ENCODE results near the gene CRADD.

The CRADD gene

GRCh38 chr12:93793983-93794382 lies 116.8 kb downstream of the CRADD start:
- no peak overlapping the region for H3K4me2 ChIP-seq (ENCODE audit: insufficient read depth, low read length)
- DNase-seq, result no peak
- no peak for ATAC-seq (ENCODE audit: insufficient read depth, low read depth)
- H3K79me2 ChIP-seq (ENCODE audit: insufficient read depth, low read length), result no peaks in the 10 kb centered on the region
- no peaks in the 10 kb centered on the region for H3K36me3 ChIP-seq (ENCODE audit: insufficient read depth, low read length)
- peaks cover 24% of the 10 kb centered on the region for H3K4me1 ChIP-seq (ENCODE audit: insufficient read depth, low read length)
- H3K9ac ChIP-seq (ENCODE audit: low read depth, low read length), result no peak overlapping the region
- H3K27ac ChIP-seq (ENCODE audit: low read length), result no peak overlapping the region
- H4K20me1 ChIP-seq (ENCODE audit: insufficient read depth, low read length), result no peaks in the 10 kb centered on the region
- TF ChIP-seq CTCF (IDR thresholded peaks at IDR 0.05; ENCODE audit: borderline replicate concordance, extremely low read depth, low read length, poor library complexity, severe bottlenecking) (no peak), EZH2 (IDR thresholded peaks at IDR 0.05; ENCODE audit: borderline replicate concordance, low read depth, low read length, severe bottlenecking) (no peak)
- H3K9me3 ChIP-seq (ENCODE audit: insufficient read depth, low read length, severe bottlenecking), result no peaks in the 10 kb centered on the region
- H2AFZ ChIP-seq (ENCODE audit: low read depth, low read length), result no peak overlapping the region
- no peaks in the 10 kb centered on the region for H3K27me3 ChIP-seq (ENCODE audit: insufficient read depth, low read length, poor library complexity)
- H3K4me3 ChIP-seq (ENCODE audit: low read depth in 1 of 2, low read length in 2 of 2), result no peak overlapping the region

- Histone ChIP-seq H3K9ac (ENCODE audit: low read depth, low read length) (no peak overlapping the region), H3K79me2 (ENCODE audit: insufficient read depth, low read length) (no peaks in the 10 kb centered on the region), H3K27me3 (ENCODE audit: insufficient read depth, low read length, poor library complexity) (no peaks in the 10 kb centered on the region), H3K4me3 (ENCODE audit: low read depth in 1 of 2, low read length in 2 of 2) (no peak overlapping the region), H3K36me3 (ENCODE audit: insufficient read depth, low read length) (no peaks in the 10 kb centered on the region), H2AFZ (ENCODE audit: low read depth, low read length) (no peak overlapping the region), H3K9me3 (ENCODE audit: insufficient read depth, low read length, severe bottlenecking) (no peaks in the 10 kb centered on the region), H4K20me1 (ENCODE audit: insufficient read depth, low read length) (no peaks in the 10 kb centered on the region), H3K4me1 (ENCODE audit: insufficient read depth, low read length) (peaks cover 16% of the 10 kb centered on the region), H3K27ac (ENCODE audit: low read length) (no peak overlapping the region), H3K4me2 (ENCODE audit: insufficient read depth, low read length) (no peak overlapping the region)
- TF ChIP-seq EZH2 (IDR thresholded peaks at IDR 0.05; ENCODE audit: borderline replicate concordance, low read depth, low read length, severe bottlenecking) (no peak), CTCF (IDR thresholded peaks at IDR 0.05; ENCODE audit: borderline replicate concordance, extremely low read depth, low read length, poor library complexity, severe bottlenecking) (no peak)
- ATAC-seq (ENCODE audit: insufficient read depth, low read depth) (no peak), DNase-seq (no peak)
These were observed 117.6 kb downstream of the CRADD start for GRCh38 chr12:93794738-93795137.

GRCh38 chr12:93795352-93795751 lies 118.2 kb downstream of the CRADD start:
- no peak for ATAC-seq (ENCODE audit: insufficient read depth, low read depth)
- no peaks in the 10 kb centered on the region for H3K36me3 ChIP-seq (ENCODE audit: insufficient read depth, low read length)
- H4K20me1 ChIP-seq (ENCODE audit: insufficient read depth, low read length), result no peaks in the 10 kb centered on the region

More at GRCh38 chr12:93795352-93795751, 118.2 kb downstream of the CRADD start:
- no peak for DNase-seq
- Histone ChIP-seq H3K4me1 (ENCODE audit: insufficient read depth, low read length) (peaks cover 10% of the 10 kb centered on the region), H3K4me3 (ENCODE audit: low read depth in 1 of 2, low read length in 2 of 2) (no peak overlapping the region), H3K27ac (ENCODE audit: low read length) (no peak overlapping the region), H3K79me2 (ENCODE audit: insufficient read depth, low read length) (no peaks in the 10 kb centered on the region), H3K27me3 (ENCODE audit: insufficient read depth, low read length, poor library complexity) (no peaks in the 10 kb centered on the region), H3K9ac (ENCODE audit: low read depth, low read length) (no peak overlapping the region), H2AFZ (ENCODE audit: low read depth, low read length) (no peak overlapping the region), H3K4me2 (ENCODE audit: insufficient read depth, low read length) (no peak overlapping the region), H3K9me3 (ENCODE audit: insufficient read depth, low read length, severe bottlenecking) (no peaks in the 10 kb centered on the region)
- TF ChIP-seq EZH2 (IDR thresholded peaks at IDR 0.05; ENCODE audit: borderline replicate concordance, low read depth, low read length, severe bottlenecking) (no peak), CTCF (IDR thresholded peaks at IDR 0.05; ENCODE audit: borderline replicate concordance, extremely low read depth, low read length, poor library complexity, severe bottlenecking) (no peak)

Data from DND-41 (cell line).